Measurements from ENCODE around the gene ZSWIM9.

ZSWIM9 gene

GRCh38 chr19:48169939-48170803 is at the start of gene ZSWIM9, which contains the start of gene LIG1:
Gene ZSWIM9, plus strand, starts transcription at chr19:48170680. Its CDS starts 1,123 bp downstream, at chr19:48171803.
Gene LIG1, minus strand, starts transcription at chr19:48170344. Its CDS starts 4,778 bp downstream, at chr19:48165566.
- peak; percentile 87 to 91 (median 88) for DNase-seq

- DNase-seq, result no peak
Observed at GRCh38 chr19:48121066-48121465, 49.4 kb upstream of the ZSWIM9 start.

GRCh38 chr19:48121909-48122371 is 48.5 kb upstream of the ZSWIM9 start:
- no peak for DNase-seq

- DNase-seq, result no peak
Observed at GRCh38 chr19:48122421-48122820, 48.1 kb upstream of the ZSWIM9 start.

GRCh38 chr19:48123907-48124651 is 46.4 kb upstream of the ZSWIM9 start:
- no peak for DNase-seq

GRCh38 chr19:48127561-48127960 is 42.9 kb upstream of the ZSWIM9 start:
- DNase-seq, result no peak

GRCh38 chr19:48133094-48133493 is 37.4 kb upstream of the ZSWIM9 start:
- no peak for DNase-seq

- no peak for DNase-seq
Observed at GRCh38 chr19:48135411-48135810, 35.1 kb upstream of the ZSWIM9 start.

GRCh38 chr19:48136547-48136946 is 33.9 kb upstream of the ZSWIM9 start:
- no peak for DNase-seq

- DNase-seq, result no peak
Observed at GRCh38 chr19:48137411-48137810, 33.1 kb upstream of the ZSWIM9 start.

- no peak for DNase-seq
Observed at GRCh38 chr19:48139053-48139452, 31.4 kb upstream of the ZSWIM9 start.

GRCh38 chr19:48147597-48148175 is 22.8 kb upstream of the ZSWIM9 start:
- no peak for DNase-seq

GRCh38 chr19:48148576-48148975 is 21.9 kb upstream of the ZSWIM9 start:
- DNase-seq, result no peak

- no peak for DNase-seq
Observed at GRCh38 chr19:48149430-48149829, 21.1 kb upstream of the ZSWIM9 start.

- DNase-seq, result peak; percentile 14 to 61 (median 47)
Observed at GRCh38 chr19:48152551-48152950, 17.9 kb upstream of the ZSWIM9 start.

- DNase-seq, result no peak
Observed at GRCh38 chr19:48154003-48154402, 16.5 kb upstream of the ZSWIM9 start.

- no peak for DNase-seq
Observed at GRCh38 chr19:48158210-48158790, 12.2 kb upstream of the ZSWIM9 start.

- no peak for DNase-seq
Observed at GRCh38 chr19:48168689-48169088, 1.8 kb upstream of the ZSWIM9 start.

GRCh38 chr19:48169578-48169938 is 922 bp upstream of the ZSWIM9 start:
- DNase-seq, result peak; percentile 81 to 94 (median 91)

- no peak for DNase-seq
Observed at GRCh38 chr19:48170817-48171347, 402 bp downstream of the ZSWIM9 start.

GRCh38 chr19:48171710-48172109 is 1.2 kb downstream of the ZSWIM9 start:
- no peak for DNase-seq

GRCh38 chr19:48174445-48175030 is 4.1 kb downstream of the ZSWIM9 start:
- DNase-seq, result no peak

Data from activated naive CD4-positive, alpha-beta T cell (primary cell).